Gastroesophageal sphincter (tissue), 4 donors: Measurements from ENCODE around the gene OFD1. TPM values are rescaled to one million over a fixed set of nuclear protein-coding genes. Genes with fewer than 3 reads are reported as not detected.
A peak's percentile ranks its signal among the peaks of the same experiment; 100 is the strongest.
"Not testable (repeated sequence)": the region's sequence is repeated elsewhere in the genome, so short reads cannot be mapped to it uniquely, and the experiment has no call there.

Source experiments
- ATAC-seq: fragments of 150-250 bp; one replicate; pipeline ENCODE4 v1.9.1; 2016; ENCODE audit warnings: mild to moderate bottlenecking, moderate library complexity
- H3K27ac ChIP-seq, 4 donors: fragments of 200-600 bp; sonication (generic) in 3 of 4; 1 replicate in 3 of 4; 2 replicates in 1 of 4; pipeline ENCODE4 v1.5.1; 2016 to 2019
- H3K27me3 ChIP-seq: fragments of 200-600 bp; sonication (generic); one replicate; pipeline ENCODE4 v1.5.1; 2019
- H3K36me3 ChIP-seq, 2 donors: fragments of 200-600 bp; sonication (generic); one replicate each; pipeline ENCODE4 v1.5.1; 2019; ENCODE audit warnings: control low read depth in 1 of 2
- H3K4me1 ChIP-seq, 3 donors: fragments of 200-600 bp; sonication (generic); 1 replicate in 2 of 3; 2 replicates in 1 of 3; pipeline ENCODE4 v1.5.1; 2016 to 2019; ENCODE audit warnings: control low read depth in 2 of 3
- H3K4me3 ChIP-seq, 2 donors: fragments of 200-600 bp; sonication (generic); one replicate each; pipeline ENCODE4 v1.5.1; 2019; ENCODE audit warnings: mild to moderate bottlenecking in 1 of 2, moderate library complexity in 1 of 2
- H3K9me3 ChIP-seq, 3 donors: fragments of 200-600 bp; sonication (generic); one replicate each; pipeline ENCODE4 v1.5.1; 2017 to 2019; ENCODE audit warnings: control low read depth in 2 of 3
- CTCF ChIP-seq, 4 experiments: fragments of 200-600 bp in 2 of 4; fragments of 450-650 bp in 2 of 4; sonication (generic) in 1 of 4; IDR thresholded peaks; one replicate each; pipeline ENCODE4 v1.5.1; 2017 to 2019; ENCODE audit warnings: antibody characterized with exemption in 4 of 4, mild to moderate bottlenecking in 2 of 4, moderate library complexity in 2 of 4
- EP300 ChIP-seq: sonication (generic); formaldehyde crosslinking; IDR thresholded peaks from one replicate; pipeline ENCODE4 v1.6.1; 2017; ENCODE audit warnings: antibody characterized with exemption, mild to moderate bottlenecking
- POLR2A ChIP-seq, 2 donors: fragments of 450-650 bp; IDR thresholded peaks; one replicate each; pipeline ENCODE4 v1.6.1; 2017; ENCODE audit warnings: antibody characterized with exemption in 2 of 2, mild to moderate bottlenecking in 2 of 2, moderate library complexity in 1 of 2
- POLR2AphosphoS5 ChIP-seq: sonication (generic); formaldehyde crosslinking; IDR thresholded peaks from one replicate; pipeline ENCODE4 v1.6.1; 2017; ENCODE audit warnings: antibody characterized with exemption
- WGBS, 2 donors: methylation state at CpG; one replicate each; pipeline ENCODE4 v1.1.5; 2018; ENCODE audit warnings: low coverage in 1 of 2; 5-methylcytosine and 5-hydroxymethylcytosine counted together
- total RNA-seq, 4 donors: library from RNA; depleted of rRNA; stranded (reverse); fragments of >200 nt; gene quantifications; one replicate each; pipeline ENCODE4 v1.1.0, GENCODE V29; 2016

OFD1 gene
- total RNA-seq, 4 donors from 2014 or later: 15.2 to 26.6 (median 22.5) TPM

- H3K4me3 ChIP-seq: no peak overlapping the region
- WGBS, 2 donors: 34 to 56% methylated on average over 5 to 7 of the region's 7 CpGs
- H3K9me3 ChIP-seq: no peaks in the 10 kb centered on the region
- no peaks in the 10 kb centered on the region for H3K36me3 ChIP-seq
- H3K4me1 ChIP-seq: peaks cover 0 to 51% (median 0%) of the 10 kb centered on the region in 3 donors
- no peak for TF ChIP-seq POLR2A (IDR thresholded peaks at IDR 0.05)
- TF ChIP-seq POLR2AphosphoS5: peak; percentile 30
- ATAC-seq: no peak
- H3K27me3 ChIP-seq: no peaks in the 10 kb centered on the region
- peak overlapping the region in 3 of 4 donors; percentile 25 to 72 (median 63) for H3K27ac ChIP-seq
Observed at GRCh38 chrX:13721819-13722519, 12.6 kb upstream of the OFD1 start.

- not testable (repeated sequence) for H3K9me3 ChIP-seq, H3K27me3 ChIP-seq, ATAC-seq, H3K4me3 ChIP-seq, H3K36me3 ChIP-seq
- 60% methylated on average over 1 of the region's 9 CpGs; no CpG with 5 or more reads in 1 of the 2 donors for WGBS, 2 donors
- Histone ChIP-seq H3K4me1 (peaks cover 0 to 25% (median 0%) of the 10 kb centered on the region in 3 donors), H3K27ac (peak overlapping the region in 1 of 4 donors; percentile 11)
Observed at GRCh38 chrX:13724878-13725277, 9.7 kb upstream of the OFD1 start.

- not testable (repeated sequence) for H3K27ac ChIP-seq, ATAC-seq
- WGBS, 2 donors: 100% methylated on average over 1 of the region's 2 CpGs; no CpG with 5 or more reads in 1 of the 2 donors
Observed at GRCh38 chrX:13726583-13726982, 8.0 kb upstream of the OFD1 start.

GRCh38 chrX:13730523-13730922 is 4.0 kb upstream of the OFD1 start:
- 83 to 88% methylated on average over 1 of the region's 1 CpG for WGBS, 2 donors
- not testable (repeated sequence) for ATAC-seq, H3K27ac ChIP-seq, H3K27me3 ChIP-seq, H3K9me3 ChIP-seq, H3K36me3 ChIP-seq, H3K4me3 ChIP-seq
- peaks cover 0 to 30% (median 0%) of the 10 kb centered on the region in 3 donors for H3K4me1 ChIP-seq

More at GRCh38 chrX:13726583-13726982, 8.0 kb upstream of the OFD1 start:
- H3K36me3 ChIP-seq, H3K27me3 ChIP-seq, H3K9me3 ChIP-seq, H3K4me3 ChIP-seq: not testable (repeated sequence)
- H3K4me1 ChIP-seq: peaks cover 0 to 26% (median 0%) of the 10 kb centered on the region in 3 donors

GRCh38 chrX:13732246-13733067 is 2.1 kb upstream of the OFD1 start:
- ATAC-seq: no peak
- H3K36me3 ChIP-seq: no peaks in the 10 kb centered on the region
- TF ChIP-seq EP300 (no peak), CTCF (IDR thresholded peaks at IDR 0.05) (no peak)
- peak overlapping the region; percentile 23 to 93 (median 70) for H3K27ac ChIP-seq
- 29 to 60% methylated on average over 5 to 7 of the region's 7 CpGs for WGBS, 2 donors
- H3K4me3 ChIP-seq: no peak overlapping the region
- H3K27me3 ChIP-seq: no peaks in the 10 kb centered on the region
- H3K4me1 ChIP-seq: peaks cover 0 to 48% (median 0%) of the 10 kb centered on the region in 3 donors
- no peaks in the 10 kb centered on the region for H3K9me3 ChIP-seq

GRCh38 chrX:13733506-13733905 is 1.0 kb upstream of the OFD1 start:
- Histone ChIP-seq H3K27ac (peak overlapping the region; percentile 79 to 93 (median 90)), H3K36me3 (no peaks in the 10 kb centered on the region), H3K9me3 (no peaks in the 10 kb centered on the region), H3K4me3 (peak overlapping the region; percentile 63 to 75), H3K4me1 (peaks cover 0 to 48% (median 0%) of the 10 kb centered on the region in 3 donors), H3K27me3 (no peaks in the 10 kb centered on the region)
- no peak for TF ChIP-seq POLR2AphosphoS5
- TF ChIP-seq EP300: no peak
- no peak for TF ChIP-seq CTCF (IDR thresholded peaks at IDR 0.05)
- no peak for TF ChIP-seq POLR2A (IDR thresholded peaks at IDR 0.05)
- 0 to 23% methylated on average over 4 of the region's 4 CpGs for WGBS, 2 donors
- no peak for ATAC-seq
